Measurements from ENCODE around the gene OPCML. TPM values are rescaled to one million over a fixed set of nuclear protein-coding genes. Genes with fewer than 3 reads are reported as not detected.

Gene OPCML
- total and polyA plus RNA-seq, 2 of the 13 experiments (the other 11 are each of a cell fraction or from before 2014, with no cell fraction given), result not detected

GRCh38 chr11:132471466-132471865 is 1060.8 kb downstream of the OPCML start:
- TF ChIP-seq TAF15 (IDR thresholded peaks at IDR 0.05; ENCODE audit: low read depth, low read length, poor library complexity, severe bottlenecking), result no peak
- TF ChIP-seq CTCF (CRISPR knock-in tag; IDR thresholded peaks at IDR 0.05), result no peak
- TF ChIP-seq ATM (IDR thresholded peaks at IDR 0.05; ENCODE audit: borderline replicate concordance), result no peak
- no peak for TF ChIP-seq FOXP4 (CRISPR knock-in tag; IDR thresholded peaks at IDR 0.05)
- TF ChIP-seq ZSCAN12 (CRISPR knock-in tag; IDR thresholded peaks at IDR 0.05), result no peak
- TF ChIP-seq ZNF784 (CRISPR knock-in tag; IDR thresholded peaks at IDR 0.05; ENCODE audit: borderline replicate concordance), result no peak
- in situ Hi-C loops (cut with HindIII; ENCODE audit: extremely low pct_ligation_motif_present, low pct_unique_long_range_greater_than_20kb), result no loop called here
- intact Hi-C loops (cut with micrococcal nuclease; ENCODE audit: unreplicated experiment), result no loop called here
- no peak overlapping the region for H2AFZ ChIP-seq (ENCODE audit: low read length)
- no peaks in the 10 kb centered on the region for H3K4me1 ChIP-seq (ENCODE audit: insufficient read depth, low read length)
- H3K9me3 ChIP-seq (ENCODE audit: low read length), result peaks cover 79% of the 10 kb centered on the region
- POLR2A ChIA-PET, result no interaction called here
- H3K79me2 ChIP-seq (ENCODE audit: insufficient read depth, low read length), result no peaks in the 10 kb centered on the region
- ATAC-seq (no peak), DNase-seq (ENCODE audit: low spot score) (no peak), FAIRE-seq (no peak)
- H3K27me3 ChIP-seq (ENCODE audit: control insufficient read depth in 1 of 2, insufficient read depth in 2 of 2, low read length in 2 of 2), result peaks cover 0 to 1% of the 10 kb centered on the region in 2 experiments; a peak in 1 of 5 replicates
- no peaks in the 10 kb centered on the region for H3K36me3 ChIP-seq (replicated peaks in 1 of 2; ENCODE audit: control insufficient read depth in 1 of 2, insufficient read depth in 2 of 2, low read length in 2 of 2)
- no peaks in the 10 kb centered on the region for H4K20me1 ChIP-seq (ENCODE audit: insufficient read depth, low read length)
- H3K4me2 ChIP-seq (ENCODE audit: low read depth, low read length), result no peak overlapping the region
- 0% methylated on average over 2 of the region's 3 CpGs for WGBS (ENCODE audit: low lambda C conversion rate)
- no peak overlapping the region for H3K27ac ChIP-seq (ENCODE audit: extremely low read length, insufficient read depth, low read length)
- H3K4me3 ChIP-seq (replicated peaks in 1 of 3; ENCODE audit: insufficient read depth in 1 of 3, low read depth in 2 of 3, low read length in 3 of 3), result no peak overlapping the region
- no peak overlapping the region for H3K9ac ChIP-seq (ENCODE audit: insufficient read depth, low read depth, low read length)
- no TSS peak for BruUV-seq (replicated peaks)
- CTCF ChIA-PET (ENCODE audit: low intra/inter-chr PET ratio, low total read pairs), result no interaction called here

All from HepG2 (cell line).